HG03097 (cell line): ENCODE measurements around the gene TIAM2.

ENCODE experiments used
- ATAC-seq: cut with Tn5 transposase; IDR thresholded peaks from one replicate; pipeline ENCODE4 v1.9.1; 2021; ENCODE audit not compliant: unreplicated experiment, low FRiP score

TIAM2 gene

DNA sequence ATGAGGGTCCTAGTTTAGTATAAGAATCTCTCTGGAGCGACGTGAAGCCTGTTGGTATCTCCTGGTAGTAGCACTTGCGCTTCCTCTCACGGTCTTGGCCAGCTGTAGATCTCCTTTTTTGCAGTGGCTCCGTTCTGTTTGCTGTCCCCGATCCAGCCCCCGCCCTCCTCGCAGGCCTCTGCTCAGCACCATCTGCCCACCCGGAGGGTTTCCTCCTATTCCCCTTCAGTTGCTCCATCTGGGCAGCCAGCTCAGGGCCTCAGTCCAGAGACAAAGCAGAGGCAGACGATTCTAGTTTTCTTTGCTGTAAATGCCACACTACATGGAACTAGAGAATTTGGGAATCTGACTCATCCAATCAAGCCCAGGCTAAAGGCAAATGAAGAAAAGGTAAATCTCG lies 126.6 kb downstream of the TIAM2 start:
- no peak for ATAC-seq

DNA sequence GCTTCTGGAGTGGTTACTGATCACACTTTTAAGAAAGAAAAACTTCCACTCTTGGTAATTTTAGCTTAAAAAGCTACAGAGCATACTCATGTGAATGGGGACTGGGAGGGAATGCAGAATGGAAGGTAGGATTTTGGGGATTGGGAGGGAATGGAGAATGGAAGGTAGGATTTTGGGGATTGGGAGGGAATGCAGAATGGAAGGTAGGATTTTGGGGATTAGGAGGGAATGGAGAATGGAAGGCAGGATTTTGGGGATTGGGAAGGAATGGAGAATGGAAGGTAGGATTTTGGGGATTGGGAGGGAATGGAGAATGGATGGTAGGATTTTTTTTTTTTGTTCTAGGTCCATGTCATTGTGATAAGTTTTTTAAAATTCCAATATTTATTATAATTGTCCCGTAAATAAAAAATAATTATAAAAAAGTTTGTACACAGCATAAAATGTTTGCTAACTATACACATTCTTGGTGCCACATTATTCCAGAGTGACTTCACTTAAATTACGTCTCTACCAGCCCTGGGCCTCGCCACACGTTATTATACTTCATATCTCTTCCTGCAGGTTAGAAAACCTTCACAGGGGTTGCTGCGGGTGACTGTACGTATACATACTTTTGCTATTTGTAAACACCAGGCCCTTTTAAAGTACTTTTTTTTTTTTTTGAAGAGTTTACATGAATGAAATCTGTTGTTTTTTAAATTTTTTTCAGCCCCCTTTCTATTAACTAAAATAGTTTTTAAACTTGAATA lies 127.3 kb downstream of the TIAM2 start:
- no peak for ATAC-seq

DNA sequence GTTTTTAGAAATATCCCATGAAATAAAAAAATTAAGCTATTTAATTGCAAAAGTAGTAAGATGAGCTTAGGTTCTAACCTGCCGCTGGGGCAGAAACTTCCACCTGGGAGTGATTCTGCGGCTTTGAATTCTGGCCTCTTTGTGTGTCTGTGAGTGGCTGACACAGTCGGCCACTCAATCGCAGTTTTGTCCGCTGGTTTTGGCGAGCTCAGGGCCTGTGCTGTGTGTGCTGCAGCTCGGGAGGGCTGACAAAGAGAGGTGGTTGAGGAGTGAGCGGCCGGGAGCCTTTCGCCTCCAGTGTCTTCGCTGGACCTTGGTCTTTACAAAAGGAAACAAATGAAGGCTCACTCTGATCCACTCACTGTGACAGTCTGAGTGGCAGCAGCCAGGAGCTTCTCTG lies 128.4 kb downstream of the TIAM2 start:
- no peak for ATAC-seq

DNA sequence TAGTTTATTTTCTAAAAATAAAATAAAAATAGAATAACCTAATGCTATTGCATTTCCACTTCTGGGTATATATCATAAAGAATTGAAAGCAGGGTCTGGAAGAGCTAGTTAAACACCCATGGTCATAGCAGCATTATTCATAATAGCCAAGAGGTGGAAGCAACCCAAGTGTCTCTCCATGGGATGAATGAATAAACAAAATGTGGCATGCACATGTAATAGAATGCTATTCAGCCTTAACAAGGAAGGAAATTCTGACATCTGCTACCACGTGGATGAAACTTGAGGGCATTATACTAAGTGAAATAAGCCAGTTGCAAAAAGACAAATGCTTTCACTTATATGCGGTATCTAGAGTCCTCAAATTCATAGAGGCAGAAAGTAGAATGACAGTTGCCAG lies 130.8 kb downstream of the TIAM2 start:
- ATAC-seq, result no peak

DNA sequence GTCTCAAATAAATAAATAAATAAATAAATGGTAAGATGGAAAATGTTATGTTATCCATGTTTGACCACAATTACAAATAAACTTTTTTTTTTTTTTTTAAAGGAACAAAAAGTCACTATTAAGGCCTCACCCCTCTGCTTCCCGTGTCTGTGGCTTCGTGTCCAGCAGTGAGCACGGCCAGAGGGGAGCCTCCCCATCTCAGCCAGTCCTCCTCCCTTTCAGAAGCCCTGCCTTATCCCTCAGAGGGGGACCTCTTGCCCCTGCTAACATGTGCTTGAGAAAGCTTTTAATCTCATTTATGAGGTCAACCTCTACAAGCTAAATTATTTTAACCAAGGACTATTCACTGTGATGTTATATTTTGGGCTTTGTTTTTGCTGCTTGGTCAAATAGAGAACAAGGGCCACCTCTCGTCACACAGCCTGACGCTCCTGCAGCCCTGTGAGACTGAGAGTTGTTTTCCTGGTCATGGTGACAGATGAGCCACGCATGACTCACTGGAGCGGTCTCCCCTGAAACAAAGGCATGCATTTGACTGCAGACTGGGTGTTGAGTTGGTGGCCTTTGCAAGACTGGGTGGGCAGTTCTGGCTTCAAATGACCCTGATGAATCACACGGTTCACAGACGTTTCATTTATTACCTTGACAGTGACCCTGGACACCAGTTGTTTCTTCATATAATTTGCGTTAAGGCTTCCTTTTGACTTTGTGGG lies 131.8 kb downstream of the TIAM2 start:
- no peak for ATAC-seq

DNA sequence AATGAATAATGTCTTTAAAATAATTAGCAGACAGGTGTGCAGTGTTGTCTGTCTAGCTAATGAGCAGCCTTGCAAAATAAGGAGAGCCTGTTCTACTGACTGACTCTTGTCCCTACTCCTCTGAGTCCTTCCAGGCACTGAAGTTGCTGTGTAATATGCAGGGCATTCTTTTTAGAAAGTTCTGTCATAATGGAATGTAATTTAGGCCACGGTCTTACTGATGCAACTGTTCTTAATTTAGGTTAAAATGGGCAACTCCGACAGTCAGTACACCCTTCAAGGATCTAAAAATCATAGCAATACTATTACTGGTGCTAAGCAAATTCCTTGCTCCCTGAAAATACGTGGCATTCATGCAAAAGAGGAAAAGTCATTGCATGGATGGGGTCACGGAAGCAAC lies 133.9 kb downstream of the TIAM2 start:
- ATAC-seq, result no peak

DNA sequence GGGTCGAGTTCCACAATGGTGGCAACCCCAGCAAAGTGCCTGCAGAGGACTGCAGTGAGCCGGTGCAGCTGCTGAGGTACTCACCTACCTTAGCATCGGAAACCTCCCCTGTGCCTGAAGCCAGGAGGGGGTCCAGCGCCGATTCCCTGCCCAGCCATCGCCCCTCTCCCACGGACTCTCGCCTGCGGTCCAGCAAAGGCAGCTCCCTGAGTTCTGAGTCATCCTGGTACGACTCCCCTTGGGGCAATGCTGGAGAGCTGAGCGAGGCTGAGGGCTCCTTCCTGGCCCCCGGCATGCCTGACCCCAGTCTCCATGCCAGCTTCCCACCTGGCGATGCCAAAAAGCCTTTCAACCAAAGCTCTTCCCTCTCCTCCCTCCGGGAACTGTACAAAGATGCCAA lies 134.6 kb downstream of the TIAM2 start:
- no peak for ATAC-seq

DNA sequence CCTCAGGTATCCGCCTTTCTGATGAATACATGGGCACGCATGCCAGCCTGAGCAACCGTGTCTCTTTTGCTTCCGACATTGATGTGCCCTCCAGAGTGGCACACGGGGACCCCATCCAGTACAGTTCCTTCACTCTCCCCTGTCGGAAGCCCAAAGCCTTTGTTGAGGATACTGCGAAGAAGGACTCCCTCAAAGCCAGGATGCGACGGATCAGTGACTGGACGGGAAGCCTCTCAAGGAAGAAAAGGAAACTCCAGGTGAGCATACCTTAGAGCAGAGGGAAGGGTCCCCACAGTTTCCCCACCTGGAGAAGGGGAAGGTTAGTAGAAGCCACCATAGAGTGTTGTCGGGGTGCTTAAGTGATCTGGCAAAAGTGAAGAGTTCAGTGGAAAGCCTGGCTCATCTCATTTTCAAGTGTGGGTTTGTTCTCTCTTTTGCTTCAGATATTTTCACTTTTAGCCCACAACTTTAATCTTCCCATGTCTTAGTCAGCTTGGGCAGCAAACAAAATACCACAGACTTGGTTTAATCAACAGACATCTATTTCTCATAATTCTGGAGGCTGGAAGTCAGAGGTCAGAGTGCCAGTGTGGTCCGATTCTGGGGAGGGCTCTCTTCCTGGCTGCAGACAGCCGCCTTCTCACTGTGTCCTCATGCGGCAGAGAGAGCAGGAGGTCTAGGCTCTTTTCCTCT lies 135.2 kb downstream of the TIAM2 start:
- no peak for ATAC-seq

DNA sequence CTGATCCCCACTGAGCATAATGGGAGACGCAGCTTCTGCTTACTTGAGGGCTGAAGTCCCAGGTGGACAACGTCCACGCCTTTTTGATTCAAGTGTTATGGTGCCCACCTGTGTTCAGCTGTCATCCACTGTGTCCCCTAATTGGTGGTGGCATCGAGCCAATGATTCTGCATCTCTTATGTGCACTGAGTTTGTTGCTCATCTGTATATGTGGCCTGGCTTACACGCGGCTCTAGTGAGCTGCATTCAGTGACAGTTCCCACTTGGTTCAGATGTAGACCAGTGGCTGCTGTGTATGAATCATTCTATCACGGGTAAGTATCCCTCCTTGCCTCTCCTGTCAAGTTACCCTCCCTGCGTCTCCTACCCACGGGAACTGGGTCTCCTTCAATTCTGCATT lies 137.5 kb downstream of the TIAM2 start:
- ATAC-seq, result no peak

DNA sequence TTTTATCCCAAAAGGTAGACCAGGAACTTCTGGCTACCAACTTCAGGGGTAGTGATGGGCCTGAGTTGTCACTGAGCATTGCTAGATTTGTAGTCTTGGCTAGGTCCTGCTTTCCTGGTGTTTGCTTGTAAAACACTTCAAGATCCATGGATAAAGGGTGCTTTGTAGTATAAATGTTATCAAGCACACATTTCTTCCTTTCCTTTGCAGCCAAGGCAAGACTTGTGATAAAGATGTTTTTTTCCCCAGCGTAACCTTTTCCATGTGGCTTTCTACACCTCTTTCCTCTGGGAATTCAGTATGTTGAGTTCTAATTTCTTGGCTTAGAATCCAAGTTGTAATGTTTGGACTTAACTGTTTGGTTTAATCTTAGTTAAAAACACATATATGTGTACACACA lies 145.9 kb downstream of the TIAM2 start:
- ATAC-seq, result no peak

DNA sequence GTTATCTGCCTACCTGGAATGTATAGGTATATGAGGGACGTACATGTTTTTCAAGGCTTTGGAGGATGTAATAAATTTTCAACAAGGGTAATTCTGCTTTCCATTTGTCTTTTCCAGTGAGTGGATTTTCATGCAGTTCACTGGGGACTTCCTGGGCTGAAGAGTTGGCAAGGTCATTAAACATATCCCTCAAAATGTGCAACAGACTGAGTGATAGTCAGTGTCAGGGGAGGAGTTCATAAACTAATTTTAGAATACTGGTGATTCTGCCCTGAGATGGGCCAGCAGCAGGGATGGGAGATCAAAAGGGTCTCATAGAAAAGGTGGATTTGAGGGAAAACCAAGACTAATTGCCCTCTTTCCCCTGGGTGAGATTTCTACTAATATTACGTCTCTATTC lies 146.4 kb downstream of the TIAM2 start:
- ATAC-seq, result no peak

DNA sequence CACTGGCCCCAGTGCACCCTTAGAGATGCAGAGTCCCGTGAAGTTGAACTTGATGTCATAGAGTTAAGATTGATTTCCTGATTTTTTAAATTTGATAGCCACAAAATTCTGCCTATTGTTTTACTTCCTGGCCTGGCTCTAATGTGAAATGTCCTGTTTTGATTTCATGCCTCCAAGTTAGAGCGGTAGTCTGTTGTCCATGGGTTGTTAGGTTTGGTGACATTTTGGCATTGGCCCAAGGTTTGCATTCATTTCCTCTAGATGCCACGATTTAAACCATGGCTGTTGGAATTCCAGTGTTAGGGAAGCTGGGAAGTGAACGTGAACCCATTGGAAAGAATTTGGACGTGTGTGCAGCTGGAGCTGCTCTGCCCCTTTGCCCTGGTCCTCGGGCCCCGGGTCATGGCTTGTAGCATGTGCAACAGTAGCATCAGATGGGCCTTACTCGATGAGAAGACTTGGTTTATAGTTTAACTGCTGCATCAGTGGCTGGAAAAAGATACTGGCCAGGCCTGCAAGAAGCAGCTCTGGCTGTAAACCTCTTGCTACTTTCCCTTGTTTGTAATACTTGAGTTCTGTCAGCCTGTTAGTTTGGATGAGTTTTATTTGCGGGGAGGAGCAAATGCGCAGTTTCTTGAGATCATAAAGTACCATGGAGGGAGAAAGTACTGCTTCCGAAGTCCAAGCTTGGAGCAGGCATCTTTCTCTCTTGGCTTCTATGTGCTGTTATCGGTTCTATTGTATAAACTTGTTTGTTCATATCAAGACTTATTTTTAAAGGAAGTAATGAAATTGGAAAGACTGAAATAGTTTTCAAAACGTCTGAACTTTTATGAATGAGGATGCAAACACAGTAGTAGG lies 147.3 kb downstream of the TIAM2 start:
- ATAC-seq, result no peak

DNA sequence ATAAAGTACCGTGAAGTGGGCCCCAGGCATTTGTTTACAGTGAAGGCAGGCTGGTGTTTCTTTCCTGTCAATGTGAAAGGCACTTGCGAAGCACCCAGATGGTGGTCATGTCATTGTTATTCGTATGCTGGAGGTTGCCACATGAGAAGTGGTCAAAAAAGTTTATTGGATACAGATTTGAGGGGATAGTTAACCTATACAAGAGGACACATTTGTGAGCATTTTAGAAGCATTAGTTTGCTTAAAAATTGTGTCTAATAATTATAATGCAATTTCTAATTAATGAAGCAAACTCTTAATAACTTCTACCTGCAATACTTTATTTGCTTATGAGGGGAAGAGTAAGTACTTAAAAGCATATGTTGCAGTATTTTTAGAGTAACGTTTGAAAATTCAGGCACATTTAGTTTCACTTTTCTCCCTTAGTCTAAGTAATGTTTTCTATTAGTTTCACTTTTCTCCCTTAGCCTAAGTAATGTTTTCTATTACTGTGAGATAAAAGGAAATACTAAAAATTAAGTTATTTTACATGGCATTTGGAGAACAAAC lies 148.0 kb downstream of the TIAM2 start:
- no peak for ATAC-seq

DNA sequence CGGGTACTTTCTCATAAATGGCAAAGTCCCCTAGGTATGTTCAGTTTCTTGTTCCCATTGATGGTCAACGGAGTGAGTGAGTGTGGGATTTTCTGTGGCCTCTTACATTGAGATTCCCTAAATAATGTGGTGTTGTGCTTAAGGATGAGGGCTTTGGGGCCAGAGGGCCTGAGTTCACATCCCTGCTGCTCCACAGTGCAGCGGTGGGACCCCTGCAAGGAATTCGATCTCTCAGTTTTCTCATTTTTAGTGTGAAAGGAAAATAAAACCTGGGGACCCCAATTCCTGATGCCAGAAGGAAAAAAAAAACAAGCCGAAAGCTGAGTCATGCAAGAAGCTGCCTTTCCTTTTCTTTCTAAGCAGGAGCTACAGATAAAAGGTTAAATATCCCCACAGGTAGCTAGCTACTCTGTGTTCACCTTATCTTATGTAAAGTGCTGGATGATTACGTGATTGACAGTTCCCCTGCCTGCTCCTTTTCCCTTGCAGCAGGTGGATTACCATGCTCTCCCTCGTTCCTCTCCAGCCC lies 148.5 kb downstream of the TIAM2 start:
- ATAC-seq, result no peak

DNA sequence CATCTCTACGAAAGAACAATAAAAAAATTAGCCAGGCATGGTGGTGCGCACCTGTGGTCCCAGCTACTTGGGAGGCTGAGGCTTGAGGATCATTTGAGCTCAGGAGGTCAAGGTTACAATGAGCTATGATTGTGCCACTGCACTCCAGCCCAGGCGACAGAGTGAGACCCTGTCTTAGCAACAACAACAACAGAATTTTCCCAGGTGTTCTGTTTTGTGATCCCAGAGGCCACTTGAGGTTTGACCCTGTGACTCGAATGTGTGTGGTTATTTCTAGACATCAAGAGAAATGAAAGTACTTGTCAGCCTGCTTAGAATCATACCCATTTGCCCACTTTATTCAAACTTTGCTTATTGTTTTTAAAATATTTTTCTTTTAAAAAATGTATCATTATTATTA lies 151.1 kb downstream of the TIAM2 start:
- ATAC-seq, result no peak

DNA sequence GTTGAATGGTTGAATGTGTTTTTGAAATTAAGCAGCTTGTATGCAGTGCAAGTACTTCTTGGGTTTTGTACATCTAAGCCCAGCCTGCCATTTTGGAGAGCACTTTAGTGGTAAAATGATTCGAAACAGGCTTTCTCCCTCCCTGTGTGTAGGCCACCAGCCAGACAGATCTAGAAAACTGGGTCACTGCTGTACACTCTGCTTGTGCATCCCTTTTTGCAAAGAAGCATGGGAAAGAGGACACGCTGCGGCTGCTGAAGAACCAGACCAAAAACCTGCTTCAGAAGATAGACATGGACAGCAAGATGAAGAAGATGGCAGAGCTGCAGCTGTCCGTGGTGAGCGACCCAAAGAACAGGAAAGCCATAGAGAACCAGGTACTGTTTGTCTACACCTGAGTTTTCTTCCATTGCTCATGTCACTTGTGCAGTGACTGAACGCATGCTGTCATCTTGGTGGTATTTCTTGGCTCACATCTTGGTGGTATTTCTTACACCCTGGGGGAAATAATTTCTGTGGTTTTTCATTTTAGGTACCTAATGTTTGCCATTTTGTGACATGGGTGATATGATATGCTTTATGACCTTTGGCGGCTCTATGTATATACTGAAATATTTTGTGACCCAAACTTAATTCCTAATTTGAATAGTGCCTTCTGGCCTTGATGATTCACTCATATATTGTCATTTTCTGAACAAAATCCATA lies 153.0 kb downstream of the TIAM2 start:
- ATAC-seq, result no peak

DNA sequence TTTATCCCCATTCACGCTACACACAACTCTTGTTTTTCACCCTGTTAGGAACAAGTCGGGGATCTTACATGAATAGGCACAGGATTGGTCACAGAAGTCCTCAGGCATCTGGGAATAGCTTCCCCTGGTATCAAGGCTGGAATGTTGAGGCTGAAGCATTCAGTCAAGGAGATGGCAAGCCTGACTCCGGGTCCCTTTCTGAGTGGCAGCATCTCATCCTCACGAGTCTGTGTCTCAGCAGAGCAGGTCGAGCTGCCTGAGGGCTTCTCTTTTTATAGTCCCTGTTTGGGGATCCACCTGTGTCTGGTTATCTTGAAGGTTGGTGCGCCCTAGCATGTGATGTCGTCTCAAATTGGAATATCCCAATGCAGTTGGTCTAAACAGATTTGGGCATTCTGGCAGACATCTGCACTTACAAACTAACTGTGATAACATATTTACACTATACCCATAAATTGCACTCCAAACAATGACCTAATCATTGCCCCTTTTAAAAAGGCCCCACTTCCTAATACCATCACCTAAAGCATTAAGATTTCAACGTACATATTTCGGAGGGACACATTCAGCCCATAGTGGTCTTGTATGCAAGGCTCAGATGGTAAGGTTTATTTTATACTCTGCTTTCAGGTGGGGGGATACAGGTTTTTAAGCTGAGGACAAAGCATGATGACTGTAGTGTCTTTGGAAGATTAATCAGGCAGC lies 156.0 kb downstream of the TIAM2 start:
- no peak for ATAC-seq

DNA sequence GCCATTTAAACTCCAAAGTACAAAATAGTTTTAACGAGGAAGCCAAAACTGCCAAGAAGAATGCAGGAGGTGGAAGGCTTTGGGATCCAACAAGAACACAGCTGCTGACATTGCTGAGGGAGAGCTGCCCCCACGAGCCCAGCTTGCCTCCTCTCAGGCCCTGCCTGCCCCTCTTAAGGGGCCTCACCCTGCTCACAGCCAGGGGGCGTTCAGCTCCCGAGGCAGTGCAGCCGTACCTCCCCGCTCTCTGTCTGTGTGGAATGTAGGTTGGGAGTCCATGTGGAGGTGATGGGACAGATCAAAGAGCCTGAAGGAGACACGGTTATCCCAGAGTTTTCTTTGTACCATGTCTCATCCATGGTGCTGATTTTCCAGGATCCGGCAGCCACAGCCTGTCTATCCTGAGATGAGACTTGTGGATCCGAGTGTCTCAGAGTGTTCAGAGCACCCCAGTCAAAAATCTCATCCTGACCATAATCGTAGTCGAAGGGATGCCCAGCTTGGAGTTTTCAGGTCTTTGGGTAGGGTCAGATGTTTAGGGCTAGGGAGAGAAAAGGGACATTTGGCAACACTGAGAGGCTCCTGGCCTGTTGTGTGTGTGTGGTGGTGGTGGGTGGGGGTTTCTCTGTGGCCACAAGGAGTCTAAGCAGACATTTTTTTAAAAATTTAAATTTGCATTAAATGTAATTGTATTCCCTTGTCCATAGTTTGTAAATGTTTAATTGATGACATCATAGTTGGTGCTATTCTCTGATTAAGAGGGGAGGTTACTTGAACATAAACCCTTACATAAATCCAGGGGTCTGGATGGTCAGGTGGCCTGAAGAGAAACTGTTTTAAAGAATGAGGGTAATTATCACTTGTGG lies 157.3 kb downstream of the TIAM2 start:
- ATAC-seq, result no peak
